ENCODE results near the gene PITPNB.

Gene PITPNB

GRCh38 chr22:27825174-27825573, 93.9 kb downstream of the PITPNB start:
- DNase-seq = no peak

- DNase-seq = no peak
Measured at GRCh38 chr22:27823221-27823620, 95.8 kb downstream of the PITPNB start.

- no peak for DNase-seq
Measured at GRCh38 chr22:27820896-27821866, 97.9 kb downstream of the PITPNB start.

GRCh38 chr22:27816552-27816951, 102.5 kb downstream of the PITPNB start:
- no peak for DNase-seq

GRCh38 chr22:27815826-27816530, 103.1 kb downstream of the PITPNB start:
- DNase-seq = no peak

- no peak for DNase-seq
Measured at GRCh38 chr22:27814993-27815392, 104.1 kb downstream of the PITPNB start.

- no peak for DNase-seq
Measured at GRCh38 chr22:27811778-27812177, 107.3 kb downstream of the PITPNB start.

GRCh38 chr22:27810609-27811151, 108.4 kb downstream of the PITPNB start:
- DNase-seq = no peak

GRCh38 chr22:27809700-27810608, 109.1 kb downstream of the PITPNB start:
- no peak for DNase-seq

GRCh38 chr22:27809226-27809603, 109.8 kb downstream of the PITPNB start:
- no peak for DNase-seq

GRCh38 chr22:27808451-27809225, 110.4 kb downstream of the PITPNB start:
- DNase-seq = no peak

GRCh38 chr22:27805841-27806240, 113.2 kb downstream of the PITPNB start:
- DNase-seq = no peak

- no peak for DNase-seq
Measured at GRCh38 chr22:27804470-27805297, 114.4 kb downstream of the PITPNB start.

GRCh38 chr22:27803841-27804415, 115.1 kb downstream of the PITPNB start:
- DNase-seq = no peak

GRCh38 chr22:27802346-27803073, 116.5 kb downstream of the PITPNB start:
- DNase-seq = no peak
